ENCODE measurements around the gene CSF2.

GRCh38 chr5:132095077-132095410, 21.5 kb downstream of the CSF2 start:
- TF ChIP-seq CTCF (IDR thresholded peaks at IDR 0.05) (no peak), EZH2 (IDR thresholded peaks at IDR 0.05; ENCODE audit: borderline replicate concordance, insufficient read depth, low read depth, low read length, poor library complexity, severe bottlenecking) (no peak)

All from B cell (primary cell).